HEK293 (cell line): Measurements from ENCODE around the gene IL2RA.

Experiments
- CTCF ChIA-PET: fragments of 350-600 bp; formaldehyde crosslinking; extraction: SDS; loops from one replicate; lab custom pipeline; 2021; ENCODE audit warnings: antibody characterized with exemption; lab: Yijun Ruan, JAX
- POLR2A ChIA-PET: fragments of 300-600 bp; formaldehyde crosslinking; extraction: SDS; loops from one replicate; lab custom pipeline; 2020; ENCODE audit warnings: antibody characterized with exemption, inconsistent platforms; lab: Yijun Ruan, JAX
- H3K27ac ChIP-seq: fragments of 200-500 bp; sonication (Bioruptor generic); 2 replicates; pipeline ENCODE4 v1.5.1; 2014; ENCODE audit warnings: low read depth, low read length, control low read depth, inconsistent platforms; ENCODE audit errors: extremely low read depth
- H3K36me3 ChIP-seq, 2 experiments: fragments of 200-500 bp in 1 of 2; sonication (Bioruptor generic) in 1 of 2; 1 replicate in 1 of 2; 2 replicates in 1 of 2; pipeline ENCODE4 v1.5.1; 2014 to 2017; ENCODE audit warnings: inconsistent platforms in 2 of 2, low read length in 2 of 2; ENCODE audit not compliant: control insufficient read depth in 2 of 2, insufficient read depth in 1 of 2
- H3K4me1 ChIP-seq: fragments of 200-500 bp; sonication (Bioruptor generic); 2 replicates; pipeline ENCODE4 v1.5.1; 2014; ENCODE audit warnings: mild to moderate bottlenecking, low read length, inconsistent platforms; ENCODE audit not compliant: control insufficient read depth, insufficient read depth
- H3K4me3 ChIP-seq: 2 replicates; pipeline ENCODE4 v1.5.1; 2011; ENCODE audit warnings: low read depth, mild to moderate bottlenecking, control low read depth, low read length, moderate library complexity
- H3K9me3 ChIP-seq: fragments of 200-500 bp; sonication (Bioruptor generic); 2 replicates; pipeline ENCODE4 v1.5.1; 2014; ENCODE audit warnings: low read depth, low read length, inconsistent platforms; ENCODE audit not compliant: control insufficient read depth, insufficient read depth
- HOXA7 ChIP-seq: sonication (generic); formaldehyde crosslinking; IDR thresholded peaks from 2 replicates; pipeline ENCODE4 v1.8.1; 2022; ENCODE audit warnings: missing genetic modification reagents, borderline replicate concordance
- MEIS1 ChIP-seq: sonication (generic); formaldehyde crosslinking; IDR thresholded peaks from 2 replicates; pipeline ENCODE4 v1.8.1; 2022; ENCODE audit warnings: missing genetic modification reagents, mild to moderate bottlenecking, borderline replicate concordance
- OSR2 ChIP-seq: fragments of 450-650 bp; formaldehyde crosslinking; IDR thresholded peaks from 2 replicates; pipeline ENCODE4 v1.5.1; 2016; ENCODE audit warnings: missing biosample characterization, missing genetic modification characterization
- SCRT2 ChIP-seq: fragments of 450-650 bp; formaldehyde crosslinking; IDR thresholded peaks from 2 replicates; pipeline ENCODE4 v1.5.1; 2016; ENCODE audit warnings: missing biosample characterization, missing genetic modification characterization
- ZBTB17 ChIP-seq: fragments of 450-650 bp; formaldehyde crosslinking; IDR thresholded peaks from 2 replicates; pipeline ENCODE4 v1.5.1; 2016; ENCODE audit warnings: missing biosample characterization, missing genetic modification characterization
- ZFHX2 ChIP-seq: fragments of 450-650 bp; formaldehyde crosslinking; conservative IDR thresholded peaks from 2 replicates; pipeline ENCODE4 v1.5.1; 2016; ENCODE audit warnings: missing biosample characterization, missing genetic modification characterization
- ZNF114 ChIP-seq: fragments of 450-650 bp; formaldehyde crosslinking; IDR thresholded peaks from 2 replicates; pipeline ENCODE4 v1.5.0; 2017; ENCODE audit warnings: missing biosample characterization, missing genetic modification characterization
- ZNF23 ChIP-seq: fragments of 450-650 bp; formaldehyde crosslinking; IDR thresholded peaks from 2 replicates; pipeline ENCODE4 v1.5.1; 2016; ENCODE audit warnings: missing biosample characterization, missing genetic modification characterization, borderline replicate concordance
- ZNF24 ChIP-seq: fragments of 450-650 bp; formaldehyde crosslinking; IDR thresholded peaks from 2 replicates; pipeline ENCODE4 v1.5.1; 2016; ENCODE audit warnings: missing biosample characterization, missing genetic modification characterization
- ZNF404 ChIP-seq: fragments of 450-650 bp; formaldehyde crosslinking; IDR thresholded peaks from 2 replicates; pipeline ENCODE4 v1.5.1; 2017; ENCODE audit warnings: missing biosample characterization, missing genetic modification characterization
- ZNF433 ChIP-seq: fragments of 450-650 bp; formaldehyde crosslinking; IDR thresholded peaks from 2 replicates; pipeline ENCODE4 v1.5.1; 2016; ENCODE audit warnings: missing biosample characterization, missing genetic modification characterization, low read depth
- ZNF473 ChIP-seq: fragments of 450-650 bp; formaldehyde crosslinking; IDR thresholded peaks from 2 replicates; pipeline ENCODE4 v1.5.1; 2017; ENCODE audit warnings: missing biosample characterization, missing genetic modification characterization
- ZNF561 ChIP-seq: fragments of 450-650 bp; IDR thresholded peaks from 2 replicates; pipeline ENCODE4 v1.5.1; 2018; ENCODE audit warnings: missing biosample characterization, missing genetic modification characterization, borderline replicate concordance
- ZNF596 ChIP-seq: fragments of 450-650 bp; IDR thresholded peaks from 2 replicates; pipeline ENCODE4 v1.5.0; 2018; ENCODE audit warnings: missing biosample characterization, mild to moderate bottlenecking, missing genetic modification characterization, moderate library complexity
- TF ChIP-seq, protein P1 (sequence below): fragments of 450-650 bp; formaldehyde crosslinking; IDR thresholded peaks from 2 replicates; pipeline ENCODE4 v1.5.1; 2016; ENCODE audit warnings: missing biosample characterization, missing genetic modification characterization
- TF ChIP-seq, protein P2 (sequence below): fragments of 450-650 bp; formaldehyde crosslinking; IDR thresholded peaks from 2 replicates; pipeline ENCODE4 v1.5.1; 2016; ENCODE audit warnings: missing biosample characterization, missing genetic modification characterization
- TF ChIP-seq, protein P3 (sequence below): fragments of 450-650 bp; formaldehyde crosslinking; IDR thresholded peaks from 2 replicates; pipeline ENCODE4 v1.5.1; 2017; ENCODE audit warnings: missing biosample characterization, missing genetic modification characterization
- TF ChIP-seq, protein P4 (sequence below): fragments of 450-650 bp; formaldehyde crosslinking; IDR thresholded peaks from 2 replicates; pipeline ENCODE4 v1.5.1; 2016; ENCODE audit warnings: missing biosample characterization, missing genetic modification characterization

The IL2RA gene

DNA sequence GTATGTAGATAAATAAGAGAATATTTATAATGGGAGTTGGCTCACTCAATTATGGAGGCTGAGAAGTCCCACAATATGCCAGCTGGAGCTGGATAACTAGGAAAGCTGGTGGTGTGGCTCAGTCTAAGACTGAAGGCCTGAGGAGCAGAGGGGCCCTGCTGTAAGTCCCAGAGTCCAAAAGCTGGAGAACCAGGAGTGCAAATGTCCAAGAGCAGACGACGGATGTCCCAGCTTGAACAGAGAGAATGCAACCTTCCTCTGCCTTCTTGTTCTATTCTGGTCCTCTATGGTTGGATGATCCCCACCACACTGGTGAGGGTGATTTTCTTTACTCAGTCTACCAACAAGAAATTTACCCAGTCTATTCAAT is 13.2 kb downstream of the IL2RA start:
- CTCF ChIA-PET, result interaction anchor here (0.6 kb wide), 1 partner anchor 39 kb away, joined by 3 read pairs; no protein-coding TSS in a partner anchor
- Histone ChIP-seq H3K27ac (no peak overlapping the region), H3K9me3 (no peaks in the 10 kb centered on the region), H3K36me3 (no peaks in the 10 kb centered on the region), H3K4me3 (no peak overlapping the region), H3K4me1 (no peaks in the 10 kb centered on the region)
- TF ChIP-seq ZNF24 (tag by site-specific recombination) (no peak), ZNF433 (no peak), ZNF561 (tag by site-specific recombination) (no peak)
- TF ChIP-seq, protein P1, sequence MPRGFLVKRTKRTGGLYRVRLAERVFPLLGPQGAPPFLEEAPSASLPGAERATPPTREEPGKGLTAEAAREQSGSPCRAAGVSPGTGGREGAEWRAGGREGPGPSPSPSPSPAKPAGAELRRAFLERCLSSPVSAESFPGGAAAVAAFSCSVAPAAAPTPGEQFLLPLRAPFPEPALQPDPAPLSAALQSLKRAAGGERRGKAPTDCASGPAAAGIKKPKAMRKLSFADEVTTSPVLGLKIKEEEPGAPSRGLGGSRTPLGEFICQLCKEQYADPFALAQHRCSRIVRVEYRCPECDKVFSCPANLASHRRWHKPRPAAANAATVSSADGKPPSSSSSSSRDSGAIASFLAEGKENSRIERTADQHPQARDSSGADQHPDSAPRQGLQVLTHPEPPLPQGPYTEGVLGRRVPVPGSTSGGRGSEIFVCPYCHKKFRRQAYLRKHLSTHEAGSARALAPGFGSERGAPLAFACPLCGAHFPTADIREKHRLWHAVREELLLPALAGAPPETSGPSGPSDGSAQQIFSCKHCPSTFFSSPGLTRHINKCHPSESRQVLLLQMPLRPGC (tag by site-specific recombination), result no peak
- POLR2A ChIA-PET, result no interaction called here

DNA sequence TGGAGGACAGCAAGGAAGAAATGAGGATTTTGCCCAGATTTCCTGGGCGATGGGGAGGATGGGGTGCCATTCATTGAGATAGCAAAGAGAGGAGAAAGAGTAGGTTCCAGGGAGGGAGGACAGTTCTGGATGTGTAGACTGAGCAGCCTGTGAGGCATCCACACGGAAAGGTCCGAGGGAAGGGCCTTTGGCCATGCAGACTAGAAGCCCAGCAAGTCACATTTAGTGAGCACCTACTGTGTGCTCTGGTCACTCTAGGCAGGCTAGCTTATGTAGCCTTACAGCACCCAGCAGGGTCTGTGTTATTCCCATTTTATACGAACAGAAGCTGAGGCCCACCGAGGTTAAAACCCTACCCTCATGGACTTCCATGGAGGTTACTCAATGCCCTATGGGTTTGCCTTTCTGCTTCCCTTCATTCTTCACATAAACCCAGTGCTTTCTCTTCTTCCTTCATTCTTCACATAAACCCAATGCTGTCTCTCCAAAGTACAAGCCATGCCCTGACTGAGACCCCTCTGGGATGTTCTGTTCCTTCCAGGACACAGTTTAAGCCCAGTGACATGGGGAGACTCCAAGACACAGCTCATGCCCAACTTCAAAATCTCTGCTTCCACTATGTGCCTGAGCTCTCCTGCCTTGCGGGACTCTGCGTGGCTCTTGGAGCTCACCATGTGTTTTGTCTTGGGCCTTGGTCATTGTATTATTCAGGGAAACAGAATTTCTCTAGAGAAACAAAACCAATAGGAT is 13.7 kb downstream of the IL2RA start:
- H3K27ac ChIP-seq, result no peak overlapping the region
- TF ChIP-seq ZNF114 (tag by site-specific recombination) (no peak), OSR2 (tag by site-specific recombination) (no peak), HOXA7 (no peak), ZNF473 (tag by site-specific recombination) (no peak), SCRT2 (tag by site-specific recombination) (no peak), ZNF24 (tag by site-specific recombination) (no peak), ZNF404 (tag by site-specific recombination) (no peak), MEIS1 (CRISPR knock-in tag) (no peak), ZNF23 (no peak), ZNF596 (tag by site-specific recombination) (no peak), ZFHX2 (no peak), ZBTB17 (no peak)
- TF ChIP-seq, protein P2, sequence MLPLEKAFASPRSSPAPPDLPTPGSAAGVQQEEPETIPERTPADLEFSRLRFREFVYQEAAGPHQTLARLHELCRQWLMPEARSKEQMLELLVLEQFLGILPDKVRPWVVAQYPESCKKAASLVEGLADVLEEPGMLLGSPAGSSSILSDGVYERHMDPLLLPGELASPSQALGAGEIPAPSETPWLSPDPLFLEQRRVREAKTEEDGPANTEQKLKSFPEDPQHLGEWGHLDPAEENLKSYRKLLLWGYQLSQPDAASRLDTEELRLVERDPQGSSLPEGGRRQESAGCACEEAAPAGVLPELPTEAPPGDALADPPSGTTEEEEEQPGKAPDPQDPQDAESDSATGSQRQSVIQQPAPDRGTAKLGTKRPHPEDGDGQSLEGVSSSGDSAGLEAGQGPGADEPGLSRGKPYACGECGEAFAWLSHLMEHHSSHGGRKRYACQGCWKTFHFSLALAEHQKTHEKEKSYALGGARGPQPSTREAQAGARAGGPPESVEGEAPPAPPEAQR (tag by site-specific recombination), result no peak
- TF ChIP-seq, protein P3, sequence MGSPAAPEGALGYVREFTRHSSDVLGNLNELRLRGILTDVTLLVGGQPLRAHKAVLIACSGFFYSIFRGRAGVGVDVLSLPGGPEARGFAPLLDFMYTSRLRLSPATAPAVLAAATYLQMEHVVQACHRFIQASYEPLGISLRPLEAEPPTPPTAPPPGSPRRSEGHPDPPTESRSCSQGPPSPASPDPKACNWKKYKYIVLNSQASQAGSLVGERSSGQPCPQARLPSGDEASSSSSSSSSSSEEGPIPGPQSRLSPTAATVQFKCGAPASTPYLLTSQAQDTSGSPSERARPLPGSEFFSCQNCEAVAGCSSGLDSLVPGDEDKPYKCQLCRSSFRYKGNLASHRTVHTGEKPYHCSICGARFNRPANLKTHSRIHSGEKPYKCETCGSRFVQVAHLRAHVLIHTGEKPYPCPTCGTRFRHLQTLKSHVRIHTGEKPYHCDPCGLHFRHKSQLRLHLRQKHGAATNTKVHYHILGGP (tag by site-specific recombination), result no peak
- TF ChIP-seq, protein P4, sequence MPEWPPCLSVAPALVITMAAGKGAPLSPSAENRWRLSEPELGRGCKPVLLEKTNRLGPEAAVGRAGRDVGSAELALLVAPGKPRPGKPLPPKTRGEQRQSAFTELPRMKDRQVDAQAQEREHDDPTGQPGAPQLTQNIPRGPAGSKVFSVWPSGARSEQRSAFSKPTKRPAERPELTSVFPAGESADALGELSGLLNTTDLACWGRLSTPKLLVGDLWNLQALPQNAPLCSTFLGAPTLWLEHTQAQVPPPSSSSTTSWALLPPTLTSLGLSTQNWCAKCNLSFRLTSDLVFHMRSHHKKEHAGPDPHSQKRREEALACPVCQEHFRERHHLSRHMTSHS (tag by site-specific recombination), result no peak
- TF ChIP-seq, all 188 proteins: peak for 0
- ChIA-PET POLR2A (no interaction called here), CTCF (interaction anchor here (0.6 kb wide), 1 partner anchor 40 kb away, joined by 3 read pairs; no protein-coding TSS in a partner anchor)
- Histone ChIP-seq H3K4me3 (no peak overlapping the region), H3K9me3 (no peaks in the 10 kb centered on the region), H3K4me1 (no peaks in the 10 kb centered on the region), H3K36me3 (no peaks in the 10 kb centered on the region)
